Ovary (tissue), 3 donors: ENCODE data around the gene ARFIP2.

Source experiments
- POLR2A ChIP-seq: fragments of 450-650 bp; IDR thresholded peaks from one replicate; pipeline ENCODE4 v1.6.1; 2017; ENCODE audit warnings: antibody characterized with exemption, mild to moderate bottlenecking, moderate library complexity
- TF ChIP-seq, protein P1 (sequence below), 3 donors: fragments of 450-650 bp in 2 of 3; fragments of 200-600 bp in 1 of 3; IDR thresholded peaks; one replicate each; pipeline versions ENCODE4 v1.5.1 to v1.8.0; 2016 to 2022; ENCODE audit warnings: antibody characterized with exemption in 3 of 3, mild to moderate bottlenecking in 1 of 3
- donor health status: DM: no; HTN: no; CAD: no.

DNA sequence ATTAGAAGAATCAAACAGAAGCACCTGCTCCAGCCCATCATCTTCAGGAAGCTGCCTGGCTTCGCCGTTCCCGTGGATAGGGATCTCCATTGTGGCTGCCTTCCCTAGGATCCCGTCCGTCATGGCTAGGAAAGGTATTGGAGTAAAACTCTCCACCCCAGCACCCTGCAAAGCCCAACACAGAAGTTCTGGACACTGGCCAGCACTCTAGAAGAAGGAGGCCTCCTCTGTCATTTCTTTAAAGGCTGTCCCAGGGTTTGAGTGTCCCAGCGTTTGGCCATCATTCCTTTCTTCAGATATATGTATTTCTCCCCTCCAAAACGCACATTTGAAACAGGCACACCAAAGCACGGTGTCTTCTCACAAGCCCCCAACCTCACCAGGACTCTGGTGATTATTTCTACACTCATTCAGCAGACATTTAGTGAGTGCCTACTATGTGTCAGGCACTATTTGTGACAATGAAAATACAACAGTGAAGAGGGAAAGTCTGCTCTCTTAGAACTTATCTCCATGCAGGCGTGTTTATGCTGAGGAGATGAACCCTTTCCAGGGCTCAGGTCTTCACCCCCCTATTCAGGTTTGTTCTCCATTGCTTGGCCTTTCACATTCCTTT, 724 bp downstream of the ARFIP2 start:
- no peak for TF ChIP-seq POLR2A
- TF ChIP-seq, protein P1, sequence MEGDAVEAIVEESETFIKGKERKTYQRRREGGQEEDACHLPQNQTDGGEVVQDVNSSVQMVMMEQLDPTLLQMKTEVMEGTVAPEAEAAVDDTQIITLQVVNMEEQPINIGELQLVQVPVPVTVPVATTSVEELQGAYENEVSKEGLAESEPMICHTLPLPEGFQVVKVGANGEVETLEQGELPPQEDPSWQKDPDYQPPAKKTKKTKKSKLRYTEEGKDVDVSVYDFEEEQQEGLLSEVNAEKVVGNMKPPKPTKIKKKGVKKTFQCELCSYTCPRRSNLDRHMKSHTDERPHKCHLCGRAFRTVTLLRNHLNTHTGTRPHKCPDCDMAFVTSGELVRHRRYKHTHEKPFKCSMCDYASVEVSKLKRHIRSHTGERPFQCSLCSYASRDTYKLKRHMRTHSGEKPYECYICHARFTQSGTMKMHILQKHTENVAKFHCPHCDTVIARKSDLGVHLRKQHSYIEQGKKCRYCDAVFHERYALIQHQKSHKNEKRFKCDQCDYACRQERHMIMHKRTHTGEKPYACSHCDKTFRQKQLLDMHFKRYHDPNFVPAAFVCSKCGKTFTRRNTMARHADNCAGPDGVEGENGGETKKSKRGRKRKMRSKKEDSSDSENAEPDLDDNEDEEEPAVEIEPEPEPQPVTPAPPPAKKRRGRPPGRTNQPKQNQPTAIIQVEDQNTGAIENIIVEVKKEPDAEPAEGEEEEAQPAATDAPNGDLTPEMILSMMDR (IDR thresholded peaks at IDR 0.05), result no peak
